ENCODE data around the gene AHCYL1. TPM values are rescaled to one million over a fixed set of nuclear protein-coding genes. Genes with fewer than 3 reads are reported as not detected.

AHCYL1 gene
- total and polyA plus RNA-seq, 2 donors from 2014 or later = 103 to 125 TPM

DNA sequence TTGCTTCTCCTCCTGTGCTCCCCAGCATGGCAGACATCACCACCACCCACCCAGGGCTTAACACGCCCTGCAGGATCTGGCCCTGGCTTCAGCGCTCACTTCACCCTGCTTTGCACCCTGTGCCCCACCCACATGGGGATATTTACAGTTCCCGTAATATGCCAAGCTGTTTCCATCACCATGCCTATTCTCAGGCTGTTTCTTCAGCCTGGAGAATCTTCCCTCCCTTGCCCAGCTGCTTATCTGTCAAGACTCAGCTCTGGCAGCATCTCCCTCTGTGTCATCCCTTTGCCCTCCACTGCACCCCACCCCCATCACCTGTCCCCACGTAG, 3.6 kb upstream of the AHCYL1 start:
- no peak for FAIRE-seq
- H3K4me1 ChIP-seq (ENCODE audit: control insufficient read depth in 2 of 3, insufficient read depth in 2 of 3, low read depth in 1 of 3, low read length in 3 of 3) = peaks cover 0 to 12% (median 9%) of the 10 kb centered on the region in 3 donors

DNA sequence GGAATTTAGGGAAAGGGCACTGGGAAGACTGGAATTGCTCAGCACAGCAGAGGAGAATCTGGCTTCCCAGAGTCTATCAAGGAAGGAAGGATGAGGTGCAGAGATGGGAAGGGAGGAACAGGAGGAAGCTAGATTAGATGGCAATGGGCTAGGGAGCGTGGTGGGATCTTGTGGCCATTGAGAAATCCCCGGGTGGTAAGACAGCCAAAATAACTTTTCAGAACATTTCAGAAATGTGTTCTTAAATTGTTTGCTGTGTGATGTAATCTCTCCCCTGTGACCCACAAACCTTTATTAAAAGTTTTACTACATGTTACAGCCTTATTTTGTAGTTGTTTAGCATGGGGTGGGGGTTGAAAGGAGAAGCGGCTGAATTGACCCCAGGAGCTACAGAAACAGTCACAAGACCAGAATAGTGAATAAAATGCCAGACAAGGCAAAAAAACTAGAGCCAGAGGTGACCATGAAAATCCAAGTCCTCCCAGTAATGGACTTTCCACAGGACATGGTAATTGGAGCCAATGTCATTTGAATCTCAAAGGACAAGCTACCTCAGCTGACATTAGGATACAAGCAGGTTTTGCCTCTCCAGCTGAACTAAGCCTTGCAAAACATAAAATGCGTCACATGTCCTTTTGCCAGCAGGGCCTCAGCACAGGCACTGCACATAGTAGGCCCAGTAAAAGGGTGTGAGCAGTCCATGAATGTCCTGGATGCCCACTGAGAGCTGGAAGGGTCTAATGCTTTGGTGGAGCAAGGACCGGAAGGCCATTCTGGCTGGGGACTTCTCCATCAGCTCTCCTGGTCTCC, 980 bp upstream of the AHCYL1 start:
- Histone ChIP-seq H3K36me3 (ENCODE audit: control insufficient read depth in 2 of 3, insufficient read depth in 3 of 3, low read length in 3 of 3) (peaks cover 0 to 2% (median 0%) of the 10 kb centered on the region in 3 donors), H3K9me3 (ENCODE audit: control insufficient read depth in 2 of 3, insufficient read depth in 1 of 3, low read length in 3 of 3) (no peaks in the 10 kb centered on the region), H3K9ac (ENCODE audit: low read length in 3 of 3) (no peak overlapping the region), H3K27me3 (ENCODE audit: control insufficient read depth, insufficient read depth, low read length) (no peaks in the 10 kb centered on the region), H3K4me3 (ENCODE audit: low read length in 3 of 3) (no peak overlapping the region), H3K4me1 (ENCODE audit: control insufficient read depth in 2 of 3, insufficient read depth in 2 of 3, low read depth in 1 of 3, low read length in 3 of 3) (peaks cover 5 to 28% (median 27%) of the 10 kb centered on the region in 3 donors), H3K27ac (ENCODE audit: low read depth in 2 of 2, low read length in 2 of 2) (peak overlapping the region; percentile 2 to 46)
- TF ChIP-seq, protein P1, sequence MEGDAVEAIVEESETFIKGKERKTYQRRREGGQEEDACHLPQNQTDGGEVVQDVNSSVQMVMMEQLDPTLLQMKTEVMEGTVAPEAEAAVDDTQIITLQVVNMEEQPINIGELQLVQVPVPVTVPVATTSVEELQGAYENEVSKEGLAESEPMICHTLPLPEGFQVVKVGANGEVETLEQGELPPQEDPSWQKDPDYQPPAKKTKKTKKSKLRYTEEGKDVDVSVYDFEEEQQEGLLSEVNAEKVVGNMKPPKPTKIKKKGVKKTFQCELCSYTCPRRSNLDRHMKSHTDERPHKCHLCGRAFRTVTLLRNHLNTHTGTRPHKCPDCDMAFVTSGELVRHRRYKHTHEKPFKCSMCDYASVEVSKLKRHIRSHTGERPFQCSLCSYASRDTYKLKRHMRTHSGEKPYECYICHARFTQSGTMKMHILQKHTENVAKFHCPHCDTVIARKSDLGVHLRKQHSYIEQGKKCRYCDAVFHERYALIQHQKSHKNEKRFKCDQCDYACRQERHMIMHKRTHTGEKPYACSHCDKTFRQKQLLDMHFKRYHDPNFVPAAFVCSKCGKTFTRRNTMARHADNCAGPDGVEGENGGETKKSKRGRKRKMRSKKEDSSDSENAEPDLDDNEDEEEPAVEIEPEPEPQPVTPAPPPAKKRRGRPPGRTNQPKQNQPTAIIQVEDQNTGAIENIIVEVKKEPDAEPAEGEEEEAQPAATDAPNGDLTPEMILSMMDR (IDR thresholded peaks at IDR 0.05; ENCODE audit: borderline replicate concordance, extremely low read depth, insufficient read depth) = no peak
- intact Hi-C loops (cut with DNase I) = loop anchor here (5.0 kb wide), 1 partner anchor 206 kb away; no protein-coding TSS in a partner anchor
- no peak for FAIRE-seq
- DNase-seq = no peak

More for the DNA sequence above, 3.6 kb upstream of the AHCYL1 start:
- Histone ChIP-seq H3K27ac (ENCODE audit: low read depth in 2 of 2, low read length in 2 of 2) (no peak overlapping the region), H3K9me3 (ENCODE audit: control insufficient read depth in 2 of 3, insufficient read depth in 1 of 3, low read length in 3 of 3) (no peaks in the 10 kb centered on the region), H3K9ac (ENCODE audit: low read length in 3 of 3) (no peak overlapping the region), H3K36me3 (ENCODE audit: control insufficient read depth in 2 of 3, insufficient read depth in 3 of 3, low read length in 3 of 3) (no peaks in the 10 kb centered on the region), H3K4me3 (ENCODE audit: low read length in 3 of 3) (no peak overlapping the region), H3K27me3 (ENCODE audit: control insufficient read depth, insufficient read depth, low read length) (no peaks in the 10 kb centered on the region)
- DNase-seq = no peak
- TF ChIP-seq, protein P1 (IDR thresholded peaks at IDR 0.05; ENCODE audit: borderline replicate concordance, extremely low read depth, insufficient read depth) = no peak
- intact Hi-C loops (cut with DNase I) = loop anchor here (5.0 kb wide), 1 partner anchor 204 kb away; no protein-coding TSS in a partner anchor

DNA sequence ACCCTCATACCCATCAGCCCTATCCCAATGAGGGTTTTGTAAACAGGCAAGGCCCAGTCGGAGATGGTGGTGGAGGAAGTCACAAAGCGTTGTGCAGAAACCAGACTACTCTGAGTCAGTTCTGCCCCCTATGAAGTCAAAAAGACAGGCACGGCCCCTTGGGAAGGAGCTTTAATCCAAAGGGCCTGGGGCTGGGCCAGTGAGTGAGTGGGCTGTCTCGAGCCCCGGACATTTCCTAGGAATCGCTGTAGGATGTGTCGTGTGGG, 442 bp upstream of the AHCYL1 start:
- no peak overlapping the region for H3K4me3 ChIP-seq (ENCODE audit: low read length in 3 of 3)
- peaks cover 5 to 33% (median 26%) of the 10 kb centered on the region in 3 donors for H3K4me1 ChIP-seq (ENCODE audit: control insufficient read depth in 2 of 3, insufficient read depth in 2 of 3, low read depth in 1 of 3, low read length in 3 of 3)
- peaks cover 0 to 2% (median 0%) of the 10 kb centered on the region in 3 donors for H3K36me3 ChIP-seq (ENCODE audit: control insufficient read depth in 2 of 3, insufficient read depth in 3 of 3, low read length in 3 of 3)
- H3K9me3 ChIP-seq (ENCODE audit: control insufficient read depth in 2 of 3, insufficient read depth in 1 of 3, low read length in 3 of 3) = no peaks in the 10 kb centered on the region
- H3K27me3 ChIP-seq (ENCODE audit: control insufficient read depth, insufficient read depth, low read length) = no peaks in the 10 kb centered on the region
- FAIRE-seq = no peak
- peak overlapping the region; percentile 2 to 46 for H3K27ac ChIP-seq (ENCODE audit: low read depth in 2 of 2, low read length in 2 of 2)
- intact Hi-C loops (cut with DNase I) = loop anchor here (5.0 kb wide), 1 partner anchor 207 kb away; no protein-coding TSS in a partner anchor
- TF ChIP-seq, protein P1 (IDR thresholded peaks at IDR 0.05; ENCODE audit: borderline replicate concordance, extremely low read depth, insufficient read depth) = no peak
- no peak overlapping the region for H3K9ac ChIP-seq (ENCODE audit: low read length in 3 of 3)
- no peak for DNase-seq

Data from kidney (tissue), 14 donors.